SK-N-SH (cell line): Measurements from ENCODE around the gene SLC2A11. TPM values are rescaled to one million over a fixed set of nuclear protein-coding genes. Genes with fewer than 3 reads are reported as not detected.

Source experiments
- CTCF ChIA-PET: fragments of 300-600, 350-600 bp; formaldehyde crosslinking; extraction: SDS; loops from one replicate; lab custom pipeline; 2021; lab: Yijun Ruan, JAX
- POLR2A ChIA-PET: fragments of 350-600 bp; sonication (Branson Sonifier 250); formaldehyde crosslinking; extraction: SDS; loops from one replicate; lab custom pipeline; 2020; ENCODE audit warnings: antibody characterized with exemption, inconsistent platforms; lab: Yijun Ruan, JAX
- DNase-seq: peaks from one replicate; pipeline ENCODE4 v3.0.0; 2012
- H2AFZ ChIP-seq: fragments of 200-600 bp; sonication (generic); 2 replicates; pipeline ENCODE4 v1.8.1; 2016; ENCODE audit warnings: antibody characterized with exemption, mild to moderate bottlenecking, low read depth
- H3F3A ChIP-seq: fragments of 200-600 bp; sonication (generic); replicated peaks from 2 replicates; pipeline ENCODE3; 2016; ENCODE audit warnings: antibody characterized with exemption, mild to moderate bottlenecking; ENCODE audit not compliant: insufficient read depth
- H3K27ac ChIP-seq, 2 experiments: fragments of 200-500 bp in 1 of 2; fragments of 200-600 bp in 1 of 2; sonication (Bioruptor generic) in 1 of 2; sonication (generic), shearing (Covaris generic) in 1 of 2; 2 replicates each; pipeline versions ENCODE4 v1.5.1 to v1.6.1; 2014 to 2016; ENCODE audit warnings: low read depth in 2 of 2, inconsistent platforms in 1 of 2, low read length in 1 of 2, mild to moderate bottlenecking in 1 of 2, mixed read lengths in 1 of 2
- H3K27me3 ChIP-seq: fragments of 200-600 bp; sonication (generic), shearing (Covaris generic); 2 replicates; pipeline ENCODE4 v1.6.1; 2016; ENCODE audit warnings: mixed run types; ENCODE audit not compliant: insufficient read depth
- H3K36me3 ChIP-seq, 2 experiments: fragments of 200-500 bp in 1 of 2; fragments of 200-600 bp in 1 of 2; sonication (Bioruptor generic) in 1 of 2; sonication (generic) in 1 of 2; replicated peaks in 1 of 2; 2 replicates each; pipeline versions ENCODE3 to v1.5.1; 2014 to 2016; ENCODE audit warnings: low read length in 1 of 2, mild to moderate bottlenecking in 1 of 2; ENCODE audit not compliant: insufficient read depth in 2 of 2, control insufficient read depth in 1 of 2
- H3K4me1 ChIP-seq, 2 experiments: fragments of 200-500 bp in 1 of 2; fragments of 200-600 bp in 1 of 2; sonication (Bioruptor generic) in 1 of 2; sonication (generic), shearing (Covaris generic) in 1 of 2; 2 replicates each; pipeline versions ENCODE4 v1.5.1 to v1.6.1; 2014 to 2016; ENCODE audit warnings: low read depth in 1 of 2, low read length in 1 of 2, mixed run types in 1 of 2; ENCODE audit not compliant: insufficient read depth in 2 of 2, control insufficient read depth in 1 of 2
- H3K4me2 ChIP-seq: fragments of 200-600 bp; sonication (generic), shearing (Covaris generic); 2 replicates; pipeline ENCODE4 v1.6.1; 2017; ENCODE audit warnings: mixed run types
- H3K4me3 ChIP-seq, 2 experiments: fragments of 200-500 bp in 1 of 2; fragments of 200-600 bp in 1 of 2; sonication (Bioruptor generic) in 1 of 2; sonication (generic), shearing (Covaris generic) in 1 of 2; 2 replicates each; pipeline versions ENCODE4 v1.5.1 to v1.8.1; 2014 to 2016; ENCODE audit warnings: low read depth in 2 of 2, inconsistent platforms in 1 of 2, low read length in 1 of 2, mild to moderate bottlenecking in 1 of 2, mixed read lengths in 1 of 2, moderate library complexity in 1 of 2
- H3K79me2 ChIP-seq: fragments of 200-600 bp; sonication (generic); 2 replicates; pipeline ENCODE4 v1.8.1; 2017; ENCODE audit warnings: mild to moderate bottlenecking; ENCODE audit not compliant: insufficient read depth
- H3K9ac ChIP-seq: fragments of 200-600 bp; sonication (generic); 2 replicates; pipeline ENCODE4 v1.6.1; 2017; ENCODE audit warnings: mixed run types
- H3K9me2 ChIP-seq: fragments of 200-600 bp; sonication (generic); 2 replicates; pipeline ENCODE4 v1.6.1; 2017; ENCODE audit warnings: mixed run types
- H3K9me3 ChIP-seq: fragments of 200-600 bp; sonication (generic); 2 replicates; pipeline ENCODE4 v1.6.1; 2017; ENCODE audit warnings: mixed run types, mild to moderate bottlenecking, moderate library complexity
- H4K20me1 ChIP-seq: fragments of 200-600 bp; sonication (generic); 2 replicates; pipeline ENCODE4 v1.6.1; 2017; ENCODE audit warnings: mild to moderate bottlenecking, mixed run types; ENCODE audit not compliant: insufficient read depth
- CHD2 ChIP-seq: fragments of 150-350 bp; IDR thresholded peaks from 2 replicates; pipeline ENCODE4 v1.6.1; 2018; ENCODE audit warnings: low read length; ENCODE audit not compliant: partially characterized antibody
- EP300 ChIP-seq, 2 experiments: IDR thresholded peaks; 2 replicates each; pipeline versions ENCODE4 v1.4.0 to v1.6.1; 2012; ENCODE audit warnings: borderline replicate concordance in 1 of 2, low read depth in 1 of 2, low read length in 1 of 2
- FOSL2 ChIP-seq: IDR thresholded peaks from 2 replicates; pipeline ENCODE4 v1.4.0; 2012; ENCODE audit warnings: low read depth, mild to moderate bottlenecking, moderate library complexity, borderline replicate concordance
- FOXJ3 ChIP-seq: sonication (generic); formaldehyde crosslinking; IDR thresholded peaks from 2 replicates; pipeline ENCODE4 v1.5.1; 2020; ENCODE audit warnings: mild to moderate bottlenecking, missing genetic modification reagents
- GABPA ChIP-seq: IDR thresholded peaks from 2 replicates; pipeline ENCODE4 v1.4.0; 2012; ENCODE audit warnings: low read depth, mild to moderate bottlenecking
- GATA2 ChIP-seq: sonication (generic); formaldehyde crosslinking; IDR thresholded peaks from 2 replicates; pipeline ENCODE4 v1.5.0; 2020; ENCODE audit warnings: mild to moderate bottlenecking, missing genetic modification reagents
- MEF2A ChIP-seq: IDR thresholded peaks from 2 replicates; pipeline ENCODE4 v1.4.0; 2012; ENCODE audit warnings: low read depth, borderline replicate concordance
- NRF1 ChIP-seq: IDR thresholded peaks from 2 replicates; pipeline ENCODE4 v1.6.1; 2012; ENCODE audit warnings: low read depth, mild to moderate bottlenecking, low read length
- PBX3 ChIP-seq: IDR thresholded peaks from 2 replicates; pipeline ENCODE4; 2012
- POLR2AphosphoS5 ChIP-seq: IDR thresholded peaks from 2 replicates; pipeline ENCODE4 v1.6.1; 2012; ENCODE audit warnings: low read depth, low read length
- RAD21 ChIP-seq: IDR thresholded peaks from 2 replicates; pipeline ENCODE4 v1.6.1; 2012; ENCODE audit warnings: mild to moderate bottlenecking, low read length
- RCOR1 ChIP-seq: fragments of 150-350 bp; IDR thresholded peaks from 2 replicates; pipeline ENCODE4 v1.6.1; 2017; ENCODE audit warnings: antibody characterized with exemption, low read length
- RXRA ChIP-seq: IDR thresholded peaks from 2 replicates; pipeline ENCODE4 v1.4.0; 2012; ENCODE audit warnings: low read depth, mild to moderate bottlenecking, borderline replicate concordance
- SIN3A ChIP-seq: IDR thresholded peaks from 2 replicates; pipeline ENCODE4 v1.6.1; 2012; ENCODE audit warnings: low read depth, mild to moderate bottlenecking, low read length, moderate library complexity, borderline replicate concordance
- TAF1 ChIP-seq: IDR thresholded peaks from 2 replicates; pipeline ENCODE4 v1.6.1; 2012; ENCODE audit warnings: low read depth, mild to moderate bottlenecking, low read length, moderate library complexity, borderline replicate concordance
- TCF12 ChIP-seq: IDR thresholded peaks from 2 replicates; pipeline ENCODE4 v1.4.0; 2012
- TEAD4 ChIP-seq: IDR thresholded peaks from 2 replicates; pipeline ENCODE4 v1.4.0; 2012; ENCODE audit warnings: mild to moderate bottlenecking, borderline replicate concordance; ENCODE audit not compliant: insufficient read depth
- USF1 ChIP-seq: IDR thresholded peaks from 2 replicates; pipeline ENCODE4 v1.4.0; 2012; ENCODE audit warnings: low read depth, borderline replicate concordance
- USF2 ChIP-seq: fragments of 150-350 bp; IDR thresholded peaks from 2 replicates; pipeline ENCODE4 v1.6.1; 2017; ENCODE audit warnings: antibody characterized with exemption, low read length, low read depth, borderline replicate concordance
- YY1 ChIP-seq: IDR thresholded peaks from 2 replicates; pipeline ENCODE4 v1.4.0; 2012; ENCODE audit warnings: low read depth, mild to moderate bottlenecking
- WGBS: methylation state at CpG from one replicate; pipeline ENCODE4 v1.1.6; 2017; ENCODE audit warnings: low lambda C conversion rate; 5-methylcytosine and 5-hydroxymethylcytosine counted together
- polyA plus RNA-seq, 3 experiments: library from polyadenylated mRNA; depleted of rRNA; stranded (reverse); fragments of >200 nt; gene quantifications; 2 replicates each; pipeline ENCODE4 v1.2.3, GENCODE V29; 2012

Gene SLC2A11
- polyA plus RNA-seq, 1 of the 3 experiments (the other 2 are of a cell fraction): 21.8 TPM

GRCh38 chr22:23892706-23893105, 35.0 kb downstream of the SLC2A11 start:
- Histone ChIP-seq H3F3A (peaks cover 12% of the 10 kb centered on the region), H3K4me2 (no peak overlapping the region), H3K4me1 (peaks cover 15 to 28% of the 10 kb centered on the region in 2 experiments; a peak in 2 of 4 replicates), H3K36me3 (peaks cover 19 to 20% of the 10 kb centered on the region in 2 experiments), H2AFZ (no peak overlapping the region), H3K79me2 (peaks cover 25% of the 10 kb centered on the region; the same call in 1 of the 2 replicates), H3K9me3 (no peaks in the 10 kb centered on the region), H3K4me3 (no peak overlapping the region), H3K27me3 (no peaks in the 10 kb centered on the region)
- CTCF ChIA-PET: interaction anchor here (1.3 to 3.3 kb wide), 4 partner anchors 8 to 34 kb away, joined by 5 to 17 read pairs (median 14); no protein-coding TSS in a partner anchor
- POLR2A ChIA-PET: no interaction called here
- TF ChIP-seq MEF2A (no peak), CHD2 (no peak), USF1 (no peak), TCF12 (no peak), GATA2 (CRISPR knock-in tag) (no peak), SIN3A (no peak), POLR2AphosphoS5 (no peak), FOXJ3 (CRISPR knock-in tag) (no peak), EP300 (IDR thresholded peaks at IDR 0.05; ENCODE audit: borderline replicate concordance in 1 of 2, low read depth in 1 of 2, low read length in 1 of 2) (no peak), YY1 (no peak), TAF1 (no peak), RCOR1 (no peak), NRF1 (no peak), TEAD4 (no peak), RAD21 (no peak), RXRA (no peak)
- TF ChIP-seq, all 33 proteins: peak for 0
- no peak overlapping the region for H3K9ac ChIP-seq
- WGBS: 86% methylated on average over 4 of the region's 4 CpGs
- no peak overlapping the region for H3K27ac ChIP-seq
- no peaks in the 10 kb centered on the region for H3K9me2 ChIP-seq
- H4K20me1 ChIP-seq: peaks cover 9% of the 10 kb centered on the region; the same call in 1 of the 2 replicates
- DNase-seq: no peak

GRCh38 chr22:23893121-23893944, 35.7 kb downstream of the SLC2A11 start:
- Histone ChIP-seq H3K36me3 (peaks cover 20 to 21% of the 10 kb centered on the region in 2 experiments), H4K20me1 (peaks cover 9% of the 10 kb centered on the region; the same call in 1 of the 2 replicates), H3K27me3 (no peaks in the 10 kb centered on the region), H3K9me2 (no peaks in the 10 kb centered on the region), H3K27ac (peak overlapping the region; percentile 84 to 96), H3K4me1 (peaks cover 15 to 33% of the 10 kb centered on the region in 2 experiments; a peak in 2 of 4 replicates), H3K4me3 (peak overlapping the region; percentile 79 to 85; a peak in 3 of 4 replicates), H3K9ac (peak overlapping the region; percentile 95), H3K4me2 (peak overlapping the region; percentile 89), H2AFZ (peak overlapping the region; percentile 65), H3K9me3 (no peaks in the 10 kb centered on the region), H3F3A (peaks cover 9% of the 10 kb centered on the region), H3K79me2 (peaks cover 25% of the 10 kb centered on the region; the same call in 1 of the 2 replicates)
- no peak for DNase-seq
- POLR2A ChIA-PET: interaction anchor here (0.5 to 1.5 kb wide), 9 partner anchors 20 to 662 kb away, joined by 3 to 15 read pairs (median 3); partner anchors contain the start of genes GUCD1 and SLC2A11
- CTCF ChIA-PET: interaction anchor here (0.6 to 3.3 kb wide), 17 partner anchors 9 to 264 kb away, joined by 3 to 21 read pairs (median 7); partner anchors contain the start of gene SLC2A11
- 71% methylated on average over 10 of the region's 11 CpGs for WGBS
- TF ChIP-seq TCF12: no peak
- no peak for TF ChIP-seq TAF1
- no peak for TF ChIP-seq PBX3
- no peak for TF ChIP-seq FOSL2
- no peak for TF ChIP-seq USF2
- TF ChIP-seq FOXJ3 (CRISPR knock-in tag): no peak
- TF ChIP-seq YY1: no peak
- no peak for TF ChIP-seq GABPA
- TF ChIP-seq RAD21: no peak
- no peak for TF ChIP-seq USF1
